ENCODE data around the gene GARIN3.

GRCh38 chr5:157212307-157212706 is 46.2 kb upstream of the GARIN3 start:
- no peak for TF ChIP-seq EZH2 (IDR thresholded peaks at IDR 0.05)
- no peak for TF ChIP-seq POLR2AphosphoS5 (IDR thresholded peaks at IDR 0.05; ENCODE audit: borderline replicate concordance, low read depth, low read length)

Measured in SK-N-MC (cell line).